IPS-18c (cell line): ENCODE measurements around the gene CCDC12.
A peak's percentile ranks its signal among the peaks of the same experiment; 100 is the strongest.

Source experiments
- H3K4me3 ChIP-seq: 2 replicates; pipeline ENCODE4 v1.7.0; 2013; ENCODE audit warnings: low read depth, mild to moderate bottlenecking, low read length, moderate library complexity; ENCODE audit not compliant: insufficient read depth
- H3K9me3 ChIP-seq: one replicate; pipeline ENCODE4 v1.6.1; 2013; ENCODE audit warnings: mild to moderate bottlenecking, low read length, moderate library complexity; ENCODE audit not compliant: control insufficient read depth, insufficient read depth

The CCDC12 gene

DNA sequence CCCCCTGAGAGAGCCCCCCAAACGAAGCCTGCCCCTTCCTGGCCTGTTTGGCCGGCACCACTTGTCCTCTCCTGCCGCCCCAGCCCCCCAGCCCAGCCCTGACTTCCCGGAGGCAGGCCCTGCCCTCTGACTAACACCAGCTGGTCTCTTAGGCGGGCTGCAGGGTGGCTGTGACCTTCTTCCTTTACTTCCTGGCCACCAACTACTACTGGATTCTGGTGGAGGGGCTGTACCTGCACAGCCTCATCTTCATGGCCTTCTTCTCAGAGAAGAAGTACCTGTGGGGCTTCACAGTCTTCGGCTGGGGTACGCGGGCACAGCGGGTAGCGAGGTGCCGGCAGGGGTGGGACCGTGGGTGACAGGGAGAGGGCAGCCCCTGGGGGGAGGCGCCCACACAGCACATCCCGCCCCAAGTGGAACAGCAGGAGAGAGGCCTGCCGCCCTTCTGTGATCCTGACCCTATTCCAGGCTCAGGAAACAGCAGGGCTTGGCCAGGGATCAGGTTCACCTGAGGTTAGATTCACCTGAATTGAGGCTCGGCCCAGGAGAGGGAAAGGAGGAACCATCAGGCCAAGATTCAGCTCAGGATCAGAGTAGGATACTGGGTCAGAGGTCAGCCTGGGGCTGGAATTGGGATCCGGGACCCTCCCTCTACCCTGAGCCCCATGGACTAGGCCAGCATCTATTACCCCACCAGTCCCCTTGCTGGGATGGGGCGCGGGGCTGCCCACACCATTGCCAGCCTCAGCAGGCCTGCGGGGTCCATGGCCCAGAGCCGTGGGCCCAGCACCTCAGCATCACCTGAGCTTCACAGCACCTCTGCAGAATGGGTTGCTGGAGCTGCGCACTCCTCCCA, 77.2 kb downstream of the CCDC12 start:
- H3K4me3 ChIP-seq = no peak overlapping the region
- H3K9me3 ChIP-seq = no peaks in the 10 kb centered on the region

DNA sequence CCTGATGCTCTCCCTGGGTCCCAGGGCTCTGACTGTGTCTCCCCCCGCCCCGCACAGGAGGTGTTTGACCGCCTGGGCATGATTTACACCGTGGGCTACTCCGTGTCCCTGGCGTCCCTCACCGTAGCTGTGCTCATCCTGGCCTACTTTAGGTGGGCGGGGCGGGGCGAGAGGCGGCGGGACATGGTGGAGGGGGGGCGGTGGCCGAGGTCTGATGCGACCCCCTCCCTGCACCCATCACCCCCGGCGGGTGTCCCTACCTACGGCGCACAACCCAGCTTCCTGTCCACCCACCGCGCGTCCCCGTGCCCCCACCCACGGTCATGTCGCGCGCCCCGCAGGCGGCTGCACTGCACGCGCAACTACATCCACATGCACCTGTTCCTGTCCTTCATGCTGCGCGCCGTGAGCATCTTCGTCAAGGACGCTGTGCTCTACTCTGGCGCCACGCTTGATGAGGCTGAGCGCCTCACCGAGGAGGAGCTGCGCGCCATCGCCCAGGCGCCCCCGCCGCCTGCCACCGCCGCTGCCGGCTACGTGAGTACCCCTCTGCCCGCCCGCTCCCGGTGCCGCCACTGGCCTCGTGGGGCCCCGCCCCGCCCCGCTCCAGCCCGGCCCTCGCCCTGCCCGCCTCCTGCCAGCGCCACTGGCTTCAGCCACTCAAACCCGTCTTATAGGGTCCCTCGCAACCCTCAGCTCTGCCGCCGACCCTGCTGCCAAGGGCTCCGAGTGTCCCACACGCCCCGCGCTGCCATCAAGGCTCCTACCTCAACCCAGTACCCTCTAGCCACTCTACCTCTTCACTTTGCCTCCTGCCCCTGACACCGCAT, 78.0 kb downstream of the CCDC12 start:
- H3K4me3 ChIP-seq = no peak overlapping the region

DNA sequence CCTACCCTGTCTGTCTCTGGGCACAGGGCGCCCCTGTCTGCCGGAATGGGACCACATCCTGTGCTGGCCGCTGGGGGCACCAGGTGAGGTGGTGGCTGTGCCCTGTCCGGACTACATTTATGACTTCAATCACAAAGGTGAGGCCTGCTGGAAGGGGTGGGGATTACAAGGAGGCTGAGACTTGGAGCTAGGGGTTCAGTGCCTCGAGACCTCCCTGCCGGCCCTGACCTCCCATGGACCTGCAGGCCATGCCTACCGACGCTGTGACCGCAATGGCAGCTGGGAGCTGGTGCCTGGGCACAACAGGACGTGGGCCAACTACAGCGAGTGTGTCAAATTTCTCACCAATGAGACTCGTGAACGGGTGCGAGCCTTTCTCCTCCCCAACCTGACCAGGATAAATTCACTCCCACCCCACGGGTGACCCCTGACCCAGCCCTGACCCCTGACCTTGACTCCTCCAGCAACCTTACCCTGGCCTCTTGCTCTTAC, 78.7 kb downstream of the CCDC12 start:
- Histone ChIP-seq H3K9me3 (no peaks in the 10 kb centered on the region), H3K4me3 (no peak overlapping the region)

More for the DNA sequence above, 78.0 kb downstream of the CCDC12 start:
- H3K9me3 ChIP-seq = no peaks in the 10 kb centered on the region

DNA sequence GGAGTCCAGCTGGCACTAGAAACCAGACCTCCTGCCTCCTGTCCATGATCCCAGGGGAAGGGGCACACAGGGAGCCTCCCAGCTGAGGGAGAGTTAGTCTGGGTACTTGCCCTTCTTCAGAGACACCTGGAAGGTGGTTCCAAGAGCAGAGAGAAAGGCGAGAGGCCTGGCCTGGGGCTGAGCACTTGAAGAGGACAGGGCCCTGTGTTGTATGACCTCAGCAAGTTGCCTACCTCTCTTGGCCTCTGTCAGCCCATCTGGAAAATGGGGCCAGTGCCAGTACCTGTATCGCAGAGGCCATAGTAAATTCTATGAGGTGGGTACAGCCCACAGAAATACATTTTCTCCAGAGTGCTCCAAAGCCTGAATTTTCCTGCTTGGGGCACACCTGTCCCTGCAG, 79.5 kb downstream of the CCDC12 start:
- Histone ChIP-seq H3K9me3 (no peaks in the 10 kb centered on the region), H3K4me3 (no peak overlapping the region)

DNA sequence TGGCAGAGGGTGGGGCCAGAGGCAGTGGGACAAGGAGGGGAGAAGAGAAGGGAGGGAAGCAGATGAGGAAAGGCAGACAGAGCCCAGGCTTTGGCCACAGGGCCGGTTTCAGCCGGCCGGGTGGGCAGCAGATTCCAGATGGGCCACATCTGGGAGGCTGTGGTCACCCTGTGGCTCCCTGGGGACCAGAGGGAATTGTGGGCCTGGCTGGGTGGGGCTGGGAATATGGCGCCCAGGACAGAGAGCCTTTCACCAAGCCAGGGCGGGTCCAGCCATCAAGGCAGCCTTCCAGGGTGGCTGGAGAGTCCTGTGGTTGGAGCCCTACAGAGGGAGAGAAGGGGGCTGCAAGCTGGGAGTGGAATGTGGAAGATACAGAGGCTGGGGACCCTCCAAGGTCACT, 80.2 kb downstream of the CCDC12 start:
- Histone ChIP-seq H3K4me3 (no peak overlapping the region), H3K9me3 (no peaks in the 10 kb centered on the region)

DNA sequence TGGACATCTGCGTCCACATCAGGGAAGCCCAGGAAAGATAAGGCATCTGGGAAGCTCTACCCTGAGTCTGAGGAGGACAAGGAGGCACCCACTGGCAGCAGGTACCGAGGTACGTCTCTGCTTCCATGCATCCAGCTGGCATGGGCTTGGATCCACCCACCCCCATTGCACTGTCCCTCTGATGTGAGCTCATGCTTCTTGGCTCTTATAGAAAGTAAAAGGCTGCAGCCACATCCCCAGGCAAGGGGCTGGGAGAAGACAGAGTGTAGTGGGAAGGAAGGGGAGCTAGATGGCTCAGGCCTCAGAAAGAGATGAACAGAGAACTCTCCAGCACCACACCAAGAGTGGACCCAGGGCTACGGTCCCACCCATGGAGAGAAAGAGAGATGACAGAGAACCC, 80.8 kb downstream of the CCDC12 start:
- H3K9me3 ChIP-seq = no peaks in the 10 kb centered on the region
- H3K4me3 ChIP-seq = no peak overlapping the region

DNA sequence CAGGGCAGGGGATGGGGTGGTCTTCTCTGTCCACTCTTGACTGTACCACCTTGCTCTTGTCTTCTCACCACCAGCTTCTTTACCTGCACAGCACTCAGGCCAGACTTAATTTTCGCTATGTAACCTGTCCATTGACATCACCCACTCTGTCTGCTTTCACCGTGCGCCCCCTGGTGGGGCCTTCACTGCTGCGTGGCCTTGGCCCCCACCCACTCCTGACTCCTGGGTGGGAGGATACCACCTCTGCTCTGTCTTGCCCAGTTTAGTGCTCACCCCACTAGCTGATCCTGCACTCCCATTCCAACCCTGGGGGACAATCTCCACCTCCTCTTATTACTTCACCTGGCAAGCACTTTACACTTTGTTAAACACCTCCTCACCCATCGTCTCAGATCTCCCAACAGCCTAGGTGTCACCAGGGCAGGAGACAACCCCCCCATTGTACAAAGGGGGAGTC, 81.3 kb downstream of the CCDC12 start:
- no peak overlapping the region for H3K4me3 ChIP-seq

DNA sequence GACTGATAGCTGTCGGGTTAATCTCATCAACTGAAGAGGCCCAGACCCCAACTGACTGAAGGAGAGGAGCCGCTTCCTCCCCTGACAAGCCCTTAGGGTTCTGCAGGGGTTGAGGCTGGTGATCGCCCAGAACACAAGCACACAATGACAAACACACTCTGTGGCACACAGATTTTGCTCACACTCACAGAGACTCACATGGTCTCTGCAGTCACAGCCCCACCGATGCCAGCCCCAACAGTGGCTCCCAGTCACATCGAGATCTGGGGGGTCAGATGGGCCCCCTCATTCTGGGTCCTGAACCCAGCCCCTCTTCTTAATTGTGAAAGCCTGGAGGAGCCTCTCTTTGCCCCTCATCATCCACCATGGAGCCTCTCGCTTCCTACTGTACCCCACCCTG, 82.3 kb downstream of the CCDC12 start:
- no peaks in the 10 kb centered on the region for H3K9me3 ChIP-seq
- H3K4me3 ChIP-seq = no peak overlapping the region

More for the DNA sequence above, 81.3 kb downstream of the CCDC12 start:
- H3K9me3 ChIP-seq = no peaks in the 10 kb centered on the region

DNA sequence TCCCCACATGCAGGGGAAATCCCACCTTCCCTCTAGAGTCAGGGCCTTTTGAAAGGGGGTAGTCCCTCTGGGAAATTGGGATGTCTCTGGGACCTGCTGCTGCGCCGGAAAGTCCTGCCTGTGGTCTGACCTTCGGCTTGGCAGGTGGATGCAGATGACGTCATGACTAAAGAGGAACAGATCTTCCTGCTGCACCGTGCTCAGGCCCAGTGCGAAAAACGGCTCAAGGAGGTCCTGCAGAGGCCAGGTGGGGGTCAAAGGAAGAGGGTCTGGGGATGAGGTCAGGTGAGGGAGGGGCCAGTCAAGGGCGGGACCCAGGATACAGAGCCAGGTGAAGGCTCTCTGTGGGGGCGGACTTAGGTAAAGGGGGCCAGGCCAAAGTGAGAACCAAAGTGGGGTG, 82.8 kb downstream of the CCDC12 start:
- Histone ChIP-seq H3K4me3 (no peak overlapping the region), H3K9me3 (no peaks in the 10 kb centered on the region)

DNA sequence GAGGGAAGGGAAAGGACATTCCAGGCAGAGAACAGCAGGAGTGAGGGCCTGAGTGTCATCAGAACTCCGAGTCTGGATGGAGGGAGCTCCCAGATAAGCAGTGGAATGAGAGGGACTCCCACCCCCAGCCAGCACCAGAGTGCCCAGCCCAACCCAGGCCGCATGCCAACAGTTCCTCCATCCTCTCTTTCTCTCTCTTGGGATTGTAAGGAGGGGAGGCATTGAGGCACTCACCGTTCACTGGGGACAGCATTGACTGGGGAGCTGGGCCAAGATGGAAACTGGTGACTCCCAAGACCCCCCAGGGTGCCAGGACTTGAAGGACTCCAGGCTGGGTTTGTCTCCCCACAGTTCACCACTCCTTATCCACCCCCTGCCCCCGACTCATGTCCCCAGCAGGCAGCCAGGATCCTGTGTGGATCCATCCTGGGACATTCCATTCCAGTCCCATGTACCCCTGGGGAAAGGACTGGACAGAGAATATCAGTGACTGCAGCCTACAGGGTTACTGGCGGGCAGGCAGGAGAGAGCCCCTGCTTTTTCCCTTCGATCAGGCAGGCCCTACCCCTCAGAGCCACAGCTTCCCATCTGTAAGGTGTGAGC, 83.3 kb downstream of the CCDC12 start:
- H3K9me3 ChIP-seq = no peaks in the 10 kb centered on the region
- H3K4me3 ChIP-seq = no peak overlapping the region

DNA sequence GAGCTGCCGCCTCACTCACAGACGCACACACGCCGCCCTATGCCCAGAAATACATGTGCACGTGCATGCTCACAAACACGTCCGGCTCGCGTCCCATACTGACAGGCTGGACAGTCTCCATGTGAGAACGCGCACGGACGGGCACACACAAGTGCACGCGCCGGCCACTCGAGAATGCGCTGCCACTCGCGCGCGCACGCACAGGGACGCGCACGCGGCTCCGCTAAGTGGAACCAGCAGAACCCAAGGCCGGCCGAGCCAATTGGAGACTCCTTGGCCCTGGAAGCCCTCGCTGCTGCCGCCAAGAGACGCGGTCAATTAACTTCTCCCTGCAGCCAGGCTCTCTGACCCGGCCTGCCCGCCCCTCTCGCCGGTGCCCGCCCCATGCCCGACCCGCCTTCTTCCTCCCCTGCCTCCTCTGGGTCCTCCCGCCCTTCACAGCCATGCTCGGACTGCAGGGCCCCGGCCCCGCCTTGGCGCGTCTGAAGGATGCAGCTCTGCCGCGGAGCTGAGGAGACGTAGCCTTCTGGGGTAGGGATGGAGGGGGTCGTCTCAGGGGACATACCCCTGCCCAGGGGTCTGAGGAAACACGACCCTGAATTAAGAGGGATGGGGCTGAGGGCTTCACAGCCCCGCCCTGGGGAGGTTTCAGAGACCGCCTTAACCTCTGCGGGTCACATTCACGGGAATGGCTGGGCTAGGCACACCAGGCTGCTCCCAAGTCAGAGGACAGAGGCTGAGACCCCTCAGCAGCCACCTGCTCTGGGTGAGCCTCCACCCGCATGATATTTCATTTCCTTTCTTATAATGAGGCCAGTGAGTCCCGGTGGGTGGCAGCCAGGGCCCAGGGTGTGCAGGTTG, 84.0 kb downstream of the CCDC12 start:
- H3K4me3 ChIP-seq = peak overlapping the region; percentile 45
- H3K9me3 ChIP-seq = no peaks in the 10 kb centered on the region

DNA sequence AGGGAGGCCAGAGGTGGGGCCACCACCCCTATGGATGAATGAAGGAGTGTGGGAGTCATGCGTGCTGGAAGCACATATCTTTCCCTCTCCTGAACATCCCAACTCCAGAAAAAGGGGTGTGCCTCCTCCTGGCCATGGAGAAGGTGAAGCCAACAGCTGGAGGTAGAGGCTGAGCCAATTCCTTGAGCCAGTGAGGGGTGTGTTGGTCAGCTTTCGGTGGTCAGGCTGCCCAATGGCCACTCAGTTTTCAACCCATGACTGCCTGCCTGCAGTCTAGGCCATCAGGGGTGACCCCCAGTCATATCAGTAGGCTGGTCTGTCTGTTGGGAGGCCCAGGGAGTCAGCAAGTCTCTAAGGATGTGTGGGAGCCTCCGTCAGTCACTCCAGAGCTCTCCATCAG, 85.4 kb downstream of the CCDC12 start:
- no peak overlapping the region for H3K4me3 ChIP-seq

DNA sequence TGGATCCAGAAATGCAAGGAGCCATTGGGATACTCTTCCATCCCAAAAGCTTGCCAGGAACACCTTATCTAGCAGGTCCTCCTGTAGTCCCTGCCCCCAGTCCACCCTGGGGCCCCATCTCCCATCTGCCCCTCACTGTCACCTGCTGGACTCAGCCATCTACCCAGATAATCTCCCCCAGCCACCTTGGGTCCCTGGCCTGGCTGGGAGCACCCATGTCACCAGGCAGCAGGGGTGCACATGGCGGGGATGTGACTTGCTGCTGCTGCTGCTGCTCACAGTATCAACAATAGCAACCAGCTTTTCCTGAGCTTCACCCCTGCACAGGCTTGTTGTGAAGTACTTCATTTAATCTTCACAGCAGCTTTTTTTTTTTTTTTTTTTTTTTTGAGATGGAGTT, 86.4 kb downstream of the CCDC12 start:
- Histone ChIP-seq H3K9me3 (no peaks in the 10 kb centered on the region), H3K4me3 (no peak overlapping the region)

More for the DNA sequence above, 85.4 kb downstream of the CCDC12 start:
- no peaks in the 10 kb centered on the region for H3K9me3 ChIP-seq

DNA sequence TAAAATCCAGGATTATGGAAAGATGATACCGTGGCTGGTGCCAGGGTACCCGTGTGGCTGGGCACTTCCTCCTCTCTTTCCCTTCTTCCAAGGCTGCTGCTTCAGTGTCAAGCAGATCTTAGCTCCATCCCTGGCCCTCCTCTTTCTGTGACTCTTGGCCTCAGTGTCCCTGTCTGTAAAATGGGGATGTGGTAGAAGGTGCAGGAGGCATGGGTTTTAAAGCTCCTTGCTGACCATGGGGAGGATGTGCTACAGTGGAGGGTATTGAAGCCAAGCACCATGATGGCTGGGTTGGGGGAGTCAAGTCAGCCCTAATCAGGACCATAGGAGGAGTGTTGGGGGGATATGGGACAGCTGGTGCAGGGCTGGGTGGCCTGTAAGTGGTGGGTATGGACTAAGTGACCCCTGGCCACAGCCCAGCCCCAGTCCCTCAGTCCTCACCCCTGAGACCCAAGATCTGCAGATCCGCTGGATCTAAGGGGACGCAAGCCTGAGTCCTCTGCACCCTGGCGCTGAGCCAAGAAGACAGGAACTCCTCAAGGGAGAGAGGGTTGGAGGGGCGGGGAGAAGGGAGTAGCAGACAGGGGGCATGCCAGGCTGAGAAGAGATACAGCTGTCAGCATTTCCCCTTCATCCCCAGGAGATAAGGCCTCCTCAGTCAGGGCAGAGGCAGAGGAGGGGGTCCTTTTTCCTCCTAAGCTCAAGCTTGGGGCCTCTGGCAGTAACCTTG, 87.0 kb downstream of the CCDC12 start:
- Histone ChIP-seq H3K4me3 (no peak overlapping the region), H3K9me3 (no peaks in the 10 kb centered on the region)

DNA sequence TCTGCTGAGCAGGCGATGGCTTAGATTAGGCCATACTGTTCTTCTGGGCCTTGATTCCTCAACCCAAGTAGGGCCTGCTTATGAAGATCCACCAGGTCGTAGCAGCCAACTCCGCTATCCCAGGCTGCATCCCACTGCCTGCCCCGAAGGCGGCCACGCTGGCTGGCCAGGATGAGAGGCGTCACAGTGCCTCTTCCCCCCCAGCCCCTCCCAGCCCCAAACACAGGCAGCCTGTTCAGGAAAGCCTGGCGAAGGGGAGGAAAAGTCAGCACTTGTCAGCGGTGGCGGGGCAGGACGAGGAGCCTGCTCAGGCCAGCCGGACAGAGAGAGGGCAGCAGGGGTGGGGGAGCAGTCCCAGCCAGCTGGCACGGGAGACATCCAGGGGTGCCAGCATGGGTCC, 87.8 kb downstream of the CCDC12 start:
- H3K4me3 ChIP-seq = no peak overlapping the region; the same call in 1 of the 2 replicates
- H3K9me3 ChIP-seq = no peaks in the 10 kb centered on the region

DNA sequence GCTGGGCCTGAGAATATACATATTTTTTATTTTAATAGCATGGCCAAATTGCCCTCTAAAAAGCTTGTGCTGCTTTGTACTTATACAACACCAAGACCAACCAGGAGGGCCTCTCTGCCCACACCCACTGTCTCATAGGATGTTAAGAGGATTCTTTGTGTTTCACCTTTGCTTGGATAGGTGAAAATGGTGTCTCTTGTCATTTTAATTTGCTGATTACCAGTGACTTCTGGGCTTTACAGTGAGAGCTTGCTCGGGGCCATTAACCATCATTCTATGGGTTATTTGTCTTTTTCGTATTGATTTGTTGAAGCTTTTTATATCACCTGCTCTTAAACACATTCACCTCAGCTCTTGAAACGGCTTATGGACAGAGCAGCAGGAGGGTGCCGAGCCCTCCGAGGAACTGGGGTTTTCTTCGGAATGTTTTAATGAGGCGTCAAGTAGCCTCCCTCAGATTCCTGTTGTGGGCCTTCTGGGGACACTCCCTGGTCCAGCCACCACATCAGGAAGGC, 88.5 kb downstream of the CCDC12 start:
- Histone ChIP-seq H3K4me3 (no peak overlapping the region), H3K9me3 (no peaks in the 10 kb centered on the region)
